ENCODE measurements around the gene AKT1.
A peak's percentile ranks its signal among the peaks of the same experiment; 100 is the strongest.
"Not testable (repeated sequence)": the region's sequence is repeated elsewhere in the genome, so short reads cannot be mapped to it uniquely, and the experiment has no call there.

AKT1 gene

DNA sequence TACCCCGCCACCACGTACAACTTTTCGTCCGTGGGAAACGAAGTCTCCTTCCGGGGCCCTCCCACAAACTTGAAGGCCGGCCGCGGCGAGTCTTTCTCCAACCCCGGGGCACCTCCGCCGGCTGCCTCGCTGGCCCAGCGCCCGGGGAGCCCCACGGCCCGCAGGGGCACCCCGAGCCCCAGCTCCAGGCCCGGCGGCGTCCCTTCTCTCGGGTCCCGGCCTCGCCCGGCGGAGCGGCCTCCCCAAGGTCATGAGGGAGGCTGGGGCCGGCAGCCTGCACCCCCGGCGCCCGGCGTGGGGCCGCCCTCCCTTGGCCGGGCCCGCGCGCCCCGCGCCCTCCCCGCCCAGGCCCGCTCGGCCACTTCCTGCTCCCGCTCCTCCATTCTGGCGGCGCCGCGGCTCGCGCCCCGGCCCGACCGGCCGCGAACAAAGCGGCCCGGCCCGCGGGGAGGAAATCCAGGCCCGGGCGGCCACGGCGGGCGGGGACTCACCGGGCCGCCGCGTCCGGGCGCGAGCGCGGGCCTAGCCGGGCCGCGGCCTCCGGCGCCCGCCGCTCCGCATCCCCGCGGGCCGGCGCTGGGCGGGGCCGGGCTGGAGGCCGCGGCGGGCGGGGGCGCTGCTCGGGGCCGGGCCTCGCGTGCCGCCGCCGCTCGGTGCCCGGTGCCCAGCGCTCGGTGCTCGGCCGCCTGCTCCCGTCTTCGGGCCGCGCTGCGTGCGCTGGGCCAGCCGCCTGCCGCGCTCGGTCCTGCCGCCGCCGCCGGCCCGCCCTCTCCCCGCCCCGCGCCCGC lies at the start of gene AKT1:
TSS of gene AKT1 (minus strand) at position 756 of the 788 bp plus-strand sequence. CDS start 3,105 bp downstream, outside the sequence.
- DNase-seq = no peak

DNA sequence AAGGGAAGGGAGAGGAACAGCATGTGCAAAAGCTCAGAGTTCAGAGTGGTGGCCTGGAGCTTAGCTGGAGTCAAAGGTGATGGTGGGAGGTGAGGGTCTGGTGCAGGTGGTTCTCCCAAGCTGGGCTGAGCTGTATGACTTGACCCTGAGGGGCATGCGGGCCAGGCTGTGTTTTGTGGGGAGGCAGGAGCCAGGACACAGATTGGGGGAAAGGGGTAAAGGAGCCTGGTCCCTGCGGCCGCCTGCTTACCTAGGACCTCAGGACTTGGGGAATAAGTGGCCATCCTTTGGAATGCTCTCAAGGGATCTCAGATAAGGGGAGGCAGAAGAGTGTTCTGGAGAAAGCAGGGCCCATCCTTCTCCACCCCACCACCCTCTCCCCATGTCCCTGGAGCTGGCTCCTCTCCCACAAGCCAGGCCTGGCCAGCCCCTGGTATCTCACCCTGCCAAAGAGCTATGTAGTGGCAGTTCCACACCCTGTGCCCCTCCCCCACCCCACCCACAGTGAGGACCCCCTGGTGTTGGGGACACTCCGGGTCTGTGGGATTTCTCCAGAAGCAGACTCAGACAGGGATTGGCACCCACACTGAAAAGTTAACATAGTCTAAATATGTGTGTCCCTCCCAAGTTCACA lies 49.6 kb upstream of the AKT1 start:
- no peak for DNase-seq

DNA sequence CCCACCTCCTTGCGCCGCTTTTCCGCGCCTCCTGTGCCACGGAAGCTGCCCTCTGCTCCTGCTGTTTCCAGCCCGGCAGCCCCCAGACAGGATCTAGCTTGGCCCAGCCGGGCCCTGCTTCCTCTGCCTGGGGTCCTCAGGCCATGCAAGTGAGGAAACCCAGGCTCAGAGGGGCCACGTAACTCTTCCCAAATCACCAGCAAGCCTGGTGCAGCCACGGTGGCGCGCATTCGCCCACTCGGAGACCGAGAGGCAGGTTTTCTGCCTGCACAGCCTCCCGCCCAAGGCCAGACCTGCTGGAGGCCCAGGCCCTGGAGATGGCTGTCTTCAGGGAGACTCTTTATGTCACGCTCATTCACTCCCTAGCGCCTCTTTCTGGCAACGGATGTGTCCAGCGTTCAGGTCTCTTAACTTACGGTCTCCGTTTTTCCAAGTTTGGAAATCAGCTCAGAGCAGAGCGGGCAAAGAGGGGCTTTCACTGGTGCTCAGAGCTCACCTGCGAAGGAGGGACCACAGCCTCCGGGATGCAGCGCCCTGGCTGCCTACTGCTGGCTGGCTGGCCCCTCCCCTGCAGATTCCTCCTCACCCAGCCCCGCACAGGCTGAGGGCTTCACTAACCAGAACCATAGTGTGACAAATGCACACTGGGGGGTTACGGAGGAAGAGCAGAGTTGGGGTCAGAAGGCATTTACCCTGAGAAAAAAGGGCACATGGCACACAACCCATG lies 48.9 kb upstream of the AKT1 start:
- DNase-seq = no peak

DNA sequence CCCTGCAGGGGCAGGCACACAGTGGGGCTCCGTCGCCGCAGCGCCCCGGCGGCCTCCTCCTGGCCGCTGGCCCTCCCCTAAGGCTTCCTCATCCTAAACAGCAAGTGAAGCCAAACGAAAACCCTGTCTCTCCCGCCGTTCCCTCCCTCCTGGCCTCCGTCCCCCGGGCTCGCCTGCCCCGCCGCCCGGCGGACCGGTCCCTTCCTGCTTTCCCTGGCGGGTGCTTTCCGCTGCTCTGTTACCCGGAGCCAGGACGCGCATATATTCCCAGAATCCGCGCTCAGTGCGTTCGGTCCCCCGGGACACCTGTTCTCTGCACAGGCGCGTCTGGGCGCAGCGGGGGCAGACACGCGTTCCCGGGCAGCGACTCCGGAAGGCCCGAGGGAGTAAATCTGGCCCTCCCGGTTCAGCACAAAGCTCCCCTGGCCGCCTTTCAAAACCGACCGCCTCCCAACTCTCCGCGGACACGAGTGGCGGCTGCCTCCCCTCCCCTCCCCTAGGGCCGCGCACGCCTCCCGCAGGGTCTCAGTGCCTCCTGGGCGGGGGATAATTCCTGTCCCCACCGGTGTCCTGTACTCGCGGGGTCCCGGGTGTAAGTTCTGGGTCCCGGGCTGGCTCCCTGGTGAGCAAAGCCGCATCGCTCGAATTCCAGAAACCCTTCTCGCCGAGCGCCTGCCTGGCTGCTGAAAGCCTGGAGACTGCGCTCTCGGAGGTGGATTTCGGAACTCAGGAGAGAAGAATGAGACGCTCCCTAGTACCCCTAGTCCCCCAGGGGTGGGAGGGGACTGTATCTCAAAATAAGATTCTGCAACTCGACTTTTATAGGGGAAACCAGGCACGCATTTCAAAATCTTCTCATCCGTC lies 48.1 kb upstream of the AKT1 start:
- DNase-seq = no peak

DNA sequence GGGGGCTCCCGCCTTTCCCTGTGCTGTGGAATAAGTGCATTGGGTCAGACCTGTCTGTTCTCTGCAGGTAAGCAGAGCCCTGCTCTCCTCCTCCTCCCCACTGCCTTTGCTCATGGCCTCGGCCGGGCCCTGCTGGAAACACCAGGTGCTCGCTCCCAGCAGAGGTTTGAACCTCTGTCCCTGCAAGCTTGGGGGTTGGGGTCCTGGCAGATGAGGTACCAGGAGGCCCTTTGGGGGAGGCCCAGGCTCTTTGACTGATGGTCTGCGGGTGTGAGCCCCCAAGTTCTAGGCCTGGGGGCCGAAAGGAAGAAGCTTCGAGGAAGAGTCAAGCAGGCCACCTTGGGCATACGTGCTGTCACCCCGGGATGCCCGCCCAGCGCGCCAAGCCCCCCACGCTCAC lies 47.5 kb upstream of the AKT1 start:
- no peak for DNase-seq

DNA sequence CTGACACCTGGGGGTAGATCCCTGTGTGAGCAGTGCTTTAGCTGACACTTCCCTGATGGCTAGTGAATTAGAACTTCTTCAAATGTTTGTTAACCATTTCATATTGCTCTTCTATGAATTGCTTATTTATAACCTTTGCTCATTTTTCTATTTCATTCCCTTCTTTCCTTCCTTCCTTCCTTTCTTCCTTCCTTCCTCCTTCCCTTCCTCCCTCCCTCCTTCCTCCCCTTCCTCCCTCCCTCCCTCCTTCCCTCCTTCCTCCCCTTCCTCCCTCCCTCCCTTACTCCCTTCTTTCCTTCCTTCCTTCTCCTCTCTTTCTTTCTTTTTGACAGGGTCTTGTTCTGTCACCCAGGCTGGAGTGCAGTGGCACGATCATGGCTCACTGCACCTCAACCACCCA lies 46.2 kb upstream of the AKT1 start:
- no peak for DNase-seq

DNA sequence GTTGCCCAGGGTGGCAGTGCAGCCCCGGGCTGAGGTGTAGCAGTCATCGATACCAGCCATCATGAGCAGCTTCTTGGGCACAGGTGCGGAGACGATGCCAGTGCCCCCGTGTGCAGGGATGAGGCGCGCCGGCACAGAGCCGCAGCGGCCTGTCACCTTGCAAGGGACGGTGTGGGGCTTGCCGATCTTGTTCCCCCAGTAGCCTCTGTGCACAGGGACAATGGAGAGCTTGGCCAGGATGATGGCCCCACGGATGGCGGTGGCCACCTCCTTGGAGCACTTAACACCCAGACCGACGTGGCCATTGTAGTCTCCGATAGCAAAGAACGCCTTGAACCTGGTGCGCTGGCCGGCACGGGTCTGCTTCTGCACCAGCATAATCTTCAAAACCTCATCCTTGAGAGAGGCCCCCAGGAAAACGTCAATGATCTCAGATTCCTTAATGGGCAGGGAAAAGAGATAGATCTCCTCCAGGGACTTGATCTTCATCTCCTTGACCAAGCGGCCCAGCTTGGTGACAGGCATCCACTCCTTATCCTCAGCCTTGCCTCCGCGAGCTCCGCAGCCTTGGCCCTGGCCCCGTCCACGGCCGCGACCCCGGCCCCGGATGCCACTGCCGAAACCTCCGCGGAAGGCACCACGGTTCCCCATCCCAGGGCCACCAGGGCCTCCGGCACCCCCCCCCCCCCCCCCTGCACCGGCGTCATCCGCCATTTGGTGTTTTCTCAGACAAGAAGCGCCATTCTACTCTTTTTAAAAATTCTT lies 40.8 kb upstream of the AKT1 start:
- DNase-seq = not testable (repeated sequence)

DNA sequence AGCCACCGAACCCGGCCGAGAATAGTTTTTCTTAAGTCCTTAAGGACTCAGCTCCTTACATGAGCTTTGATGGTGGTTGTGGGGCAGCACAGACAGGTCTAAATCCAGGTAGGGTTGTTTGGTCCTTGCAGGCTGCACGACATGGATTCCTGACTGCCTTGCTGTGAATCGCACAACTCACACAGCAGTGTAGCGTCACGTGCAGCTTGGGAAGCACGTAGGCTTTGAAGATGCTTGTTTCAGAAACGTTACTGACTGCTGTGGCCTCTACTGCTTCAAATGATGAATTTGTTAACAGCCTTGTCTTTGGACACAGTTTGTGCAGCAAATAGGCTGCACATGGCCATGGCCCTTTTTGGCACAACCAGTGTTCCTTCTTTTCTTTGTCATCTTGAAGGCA lies 35.2 kb upstream of the AKT1 start:
- no peak for DNase-seq

DNA sequence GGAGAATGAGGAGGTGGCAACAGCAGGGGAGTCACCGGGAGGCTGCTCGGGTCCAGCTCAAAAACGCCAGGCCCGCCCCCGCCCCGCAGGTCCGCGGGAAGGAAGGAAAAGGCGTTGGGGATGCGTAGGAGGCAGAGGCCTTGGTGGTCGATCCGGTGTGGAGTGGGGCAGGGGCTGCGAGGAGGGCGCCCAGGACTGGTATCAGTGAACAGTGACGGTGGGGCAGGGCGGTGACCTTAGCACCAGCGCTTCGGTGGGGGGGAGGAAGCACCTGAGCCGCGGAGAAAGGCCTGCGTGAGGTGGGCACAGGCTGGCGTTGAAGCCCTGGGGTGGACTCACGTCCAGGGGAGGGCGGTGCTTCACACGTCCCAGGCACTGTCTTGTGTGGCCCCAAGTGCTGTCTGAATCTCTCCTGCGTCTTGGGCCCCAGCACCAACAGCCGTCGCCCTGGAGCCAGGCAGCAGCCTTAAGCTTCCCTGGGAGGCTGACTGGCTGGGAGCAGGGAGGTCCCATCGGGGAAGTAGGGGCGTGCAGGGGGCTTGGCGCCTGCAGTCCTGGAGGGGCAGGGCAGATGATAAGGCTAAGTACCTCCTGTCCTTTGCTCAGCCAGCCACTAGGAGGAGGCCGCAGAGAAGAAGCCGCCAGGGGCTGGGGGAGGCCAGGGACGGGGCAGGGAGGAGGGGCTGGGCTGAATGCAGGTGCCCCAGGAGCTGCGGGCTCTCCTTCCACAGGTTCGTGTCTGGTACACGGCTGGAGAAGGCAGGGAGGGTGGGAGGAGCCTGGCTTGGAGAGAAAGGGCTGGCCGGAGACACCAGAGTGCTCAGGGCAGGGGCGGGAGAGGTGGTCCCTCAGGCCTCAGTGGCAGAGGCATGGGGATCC lies 31.9 kb upstream of the AKT1 start:
- no peak for DNase-seq

DNA sequence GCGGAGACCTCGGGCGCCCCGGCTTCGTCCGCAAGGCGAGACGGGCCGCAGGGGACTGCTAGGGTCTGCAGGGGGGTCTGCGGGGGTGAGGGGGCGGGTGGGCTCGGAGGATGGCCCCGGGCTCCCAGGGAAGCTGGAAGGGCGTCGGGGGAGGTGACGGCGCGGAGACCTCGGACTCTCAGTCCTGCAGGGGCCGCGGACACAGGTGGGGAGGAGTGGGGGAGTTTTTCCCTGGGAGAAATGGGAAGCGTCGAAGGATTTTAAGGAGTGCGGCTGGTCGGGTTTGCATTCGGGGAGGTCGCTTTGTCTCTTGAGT lies 31.3 kb upstream of the AKT1 start:
- DNase-seq = no peak

DNA sequence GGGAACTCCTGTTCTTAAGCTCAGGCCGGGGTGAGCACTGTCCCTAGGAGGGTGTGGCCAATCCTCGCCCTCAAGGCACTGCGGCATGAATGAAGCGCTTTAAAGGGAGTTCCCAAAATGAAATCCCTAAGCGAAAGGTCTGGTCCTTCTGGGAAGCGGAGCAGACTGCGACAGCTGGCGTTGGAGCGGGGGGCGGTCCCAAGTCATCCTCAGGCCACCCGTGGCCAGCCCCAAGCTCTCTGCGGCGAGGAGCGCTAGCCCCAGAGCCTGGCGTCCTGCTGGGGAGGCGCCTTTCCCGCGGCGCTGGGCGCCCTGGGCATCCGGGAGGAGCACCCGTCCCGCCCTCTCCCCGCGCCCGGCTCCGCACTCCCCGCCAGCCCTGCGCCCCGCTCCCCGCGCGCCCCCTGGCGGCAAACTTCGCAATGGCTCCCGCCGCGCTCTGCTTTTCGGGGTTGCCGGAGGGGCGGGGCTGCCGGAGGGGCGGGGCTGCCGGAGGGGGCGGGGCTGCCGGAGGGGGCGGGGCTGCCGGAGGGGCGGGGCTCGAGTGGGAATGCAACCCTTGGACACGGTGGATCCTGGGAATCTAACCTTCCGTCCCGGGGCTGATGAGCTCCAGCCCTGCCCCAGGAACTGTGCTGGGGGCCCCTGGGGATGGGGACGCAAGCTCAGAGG lies 30.8 kb upstream of the AKT1 start:
- peak; percentile 66 for DNase-seq

DNA sequence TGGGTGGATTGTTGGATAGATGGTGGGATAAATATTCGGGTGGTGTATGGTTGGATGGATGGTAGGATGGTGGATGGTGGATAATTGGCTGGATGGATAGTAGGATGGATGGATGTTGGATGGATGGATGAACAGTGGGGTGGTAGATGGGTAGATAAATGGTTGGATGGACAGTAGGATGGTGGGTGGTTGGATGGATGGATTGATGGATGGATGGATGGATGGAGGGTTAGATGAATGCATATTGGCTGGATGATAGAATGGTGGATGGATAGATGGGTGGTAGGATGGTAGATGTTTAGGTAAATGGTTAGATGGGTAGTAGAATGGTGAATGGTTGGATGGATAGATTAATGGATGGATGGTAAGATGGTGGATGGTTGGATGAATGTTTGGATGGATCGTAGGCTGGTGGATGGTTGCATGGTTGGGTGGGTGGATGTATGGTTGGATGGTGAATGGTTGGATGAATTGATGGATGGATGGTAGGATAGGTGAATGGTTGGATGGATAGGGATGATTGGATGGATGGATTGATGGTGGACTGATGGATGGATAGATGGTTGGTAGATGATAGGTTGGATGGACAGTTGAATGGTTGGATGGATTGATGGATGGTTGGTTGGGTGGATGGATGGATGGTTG lies 28.9 kb upstream of the AKT1 start:
- DNase-seq = no peak

DNA sequence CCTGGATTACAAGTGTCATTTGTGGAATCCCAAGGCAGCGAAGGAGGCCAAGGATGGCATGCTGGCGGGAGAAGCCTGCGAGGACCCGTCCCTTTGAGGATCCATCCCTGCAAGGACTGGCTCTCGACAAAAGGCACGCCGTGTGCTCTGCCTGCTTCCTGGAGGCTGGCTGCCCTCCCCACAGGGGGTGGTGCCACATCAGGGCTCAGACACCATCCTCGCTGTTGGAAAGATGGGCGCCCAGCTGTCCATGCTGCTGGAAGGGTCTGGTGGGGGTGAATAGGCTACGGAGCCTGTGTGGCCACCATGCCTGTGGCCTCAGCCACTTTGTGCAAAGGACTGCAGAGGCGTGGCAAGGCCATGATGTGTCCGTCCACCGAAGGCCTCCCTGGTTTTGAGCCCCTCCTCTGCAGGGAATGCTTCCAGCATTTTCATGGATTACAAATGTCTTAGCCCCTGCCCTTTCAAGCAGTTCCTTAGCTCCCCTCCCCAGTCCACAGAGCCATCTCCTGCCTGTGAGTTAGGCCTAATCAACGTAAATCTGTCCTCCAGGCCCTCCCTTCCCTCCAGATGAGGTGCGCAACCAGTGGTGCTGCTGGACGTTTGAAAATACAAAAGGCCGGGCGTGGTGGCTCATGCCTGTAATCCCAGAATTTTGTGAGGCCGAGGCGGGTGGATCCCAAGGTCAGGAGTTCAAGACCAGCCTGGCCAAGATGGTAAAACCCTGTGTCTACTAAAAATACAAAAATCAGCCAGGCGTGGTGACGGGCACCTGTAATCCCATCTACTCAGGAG lies 27.5 kb upstream of the AKT1 start:
- DNase-seq = no peak

DNA sequence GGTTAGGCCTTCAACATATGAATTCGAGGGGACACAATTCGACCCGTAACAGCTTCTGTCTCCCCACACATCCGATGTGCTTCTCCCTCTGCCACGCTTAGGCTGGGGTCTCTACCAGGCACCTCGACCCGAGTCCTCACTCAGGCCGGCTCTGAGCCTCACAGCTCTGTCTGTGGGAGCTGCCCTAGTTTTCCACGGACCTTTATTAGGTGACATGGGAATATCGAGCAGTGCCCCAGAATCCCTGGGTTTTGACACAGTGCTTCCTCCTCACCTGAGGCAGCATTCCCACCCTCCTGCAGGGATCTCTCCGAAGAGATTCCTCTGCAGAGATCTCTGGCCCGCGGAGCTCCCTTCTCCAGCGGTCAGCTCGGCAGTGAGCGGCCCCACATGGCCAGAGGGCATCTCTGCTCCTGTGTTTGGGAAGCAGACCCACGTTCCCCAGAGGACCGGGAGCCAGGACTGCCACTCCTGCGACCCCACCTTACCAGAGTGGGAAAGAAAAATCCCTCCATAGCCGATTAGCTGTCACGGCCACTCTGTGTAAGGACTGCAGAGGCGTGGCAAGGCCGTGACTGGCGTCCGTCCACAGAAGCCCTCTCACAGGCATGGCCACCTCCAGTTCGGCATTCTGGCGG lies 26.5 kb upstream of the AKT1 start:
- no peak for DNase-seq

DNA sequence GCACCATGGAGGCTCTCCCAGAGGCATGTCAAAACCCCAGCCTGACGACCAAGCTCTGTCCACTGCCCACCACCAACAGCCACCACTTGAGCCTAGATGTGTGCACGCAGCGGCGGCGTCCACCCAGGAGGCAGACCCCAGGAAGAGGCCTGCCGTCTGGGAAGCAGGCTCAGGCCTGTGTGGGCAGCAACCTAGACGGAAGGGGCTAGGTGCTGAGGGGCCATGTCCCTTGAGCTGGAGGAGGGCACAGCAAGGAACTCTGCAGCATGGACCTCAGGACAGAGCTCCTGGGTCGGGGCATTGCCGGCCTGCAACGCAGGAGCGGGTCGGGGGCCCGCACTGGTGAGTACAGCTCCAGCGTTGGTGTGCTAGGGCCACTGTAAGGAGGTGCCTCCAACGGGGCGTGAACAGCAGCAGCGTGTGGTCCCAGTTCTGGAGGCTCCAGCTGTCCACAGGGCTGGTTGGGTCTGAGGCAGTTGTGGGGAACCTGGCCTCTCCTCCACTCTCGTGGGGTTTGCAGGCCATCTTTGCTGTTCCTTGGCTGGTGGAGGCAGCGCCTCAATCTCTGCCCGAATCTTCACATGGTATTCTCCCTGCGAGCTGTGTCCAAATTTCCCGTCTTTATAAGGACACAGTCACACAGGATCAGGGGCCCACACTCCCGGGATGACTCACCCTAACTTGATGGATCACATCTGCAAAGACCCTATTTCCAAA lies 25.8 kb upstream of the AKT1 start:
- no peak for DNase-seq

DNA sequence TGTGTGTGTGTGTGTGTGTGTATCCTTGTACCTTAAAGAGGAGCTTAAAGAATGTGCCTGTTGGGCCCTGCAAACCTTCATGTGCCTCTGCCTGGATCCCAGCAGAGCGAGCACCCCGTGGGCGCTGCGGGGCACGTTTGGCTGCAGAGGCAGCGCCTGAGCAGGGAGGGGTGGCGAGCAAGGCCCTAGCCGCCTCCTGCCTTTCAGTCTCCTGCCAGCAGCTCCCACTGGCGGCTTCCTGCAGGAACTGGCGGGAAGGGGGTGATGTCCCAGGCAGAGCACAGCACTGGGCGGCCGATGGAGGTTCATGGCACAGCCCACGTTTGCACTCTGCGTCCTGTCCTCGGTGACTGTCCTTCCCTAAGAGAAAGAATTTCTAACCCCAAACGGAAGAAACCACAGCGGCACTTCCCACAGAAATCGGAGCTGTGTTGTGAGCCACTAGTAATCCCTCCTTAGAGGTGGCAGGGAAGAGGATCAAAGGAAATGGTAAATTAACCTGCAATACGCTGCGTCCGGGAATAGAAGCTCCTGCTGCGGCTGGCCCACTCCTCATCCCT lies 25.2 kb upstream of the AKT1 start:
- no peak for DNase-seq

DNA sequence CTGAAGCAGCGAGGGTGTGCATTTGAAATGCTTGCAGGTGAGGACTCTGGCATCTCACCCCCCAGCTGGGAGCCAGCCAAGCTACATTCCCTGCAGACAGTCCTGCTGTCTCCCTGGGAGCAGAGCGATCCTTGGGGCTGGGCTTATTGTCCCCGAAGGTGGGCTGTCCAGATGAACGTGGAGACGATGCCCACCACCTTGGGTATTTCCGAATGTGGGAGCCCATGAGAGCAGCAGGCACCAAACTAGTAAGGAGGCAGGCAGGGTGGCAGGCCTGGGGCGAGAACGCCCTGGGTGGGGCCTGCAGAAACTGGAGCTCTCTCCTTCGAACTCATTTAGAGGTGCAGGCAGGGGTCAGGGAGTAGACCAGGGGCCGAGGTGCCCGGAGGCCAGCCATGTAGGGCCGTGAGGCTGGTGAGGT lies 23.8 kb upstream of the AKT1 start:
- no peak for DNase-seq

DNA sequence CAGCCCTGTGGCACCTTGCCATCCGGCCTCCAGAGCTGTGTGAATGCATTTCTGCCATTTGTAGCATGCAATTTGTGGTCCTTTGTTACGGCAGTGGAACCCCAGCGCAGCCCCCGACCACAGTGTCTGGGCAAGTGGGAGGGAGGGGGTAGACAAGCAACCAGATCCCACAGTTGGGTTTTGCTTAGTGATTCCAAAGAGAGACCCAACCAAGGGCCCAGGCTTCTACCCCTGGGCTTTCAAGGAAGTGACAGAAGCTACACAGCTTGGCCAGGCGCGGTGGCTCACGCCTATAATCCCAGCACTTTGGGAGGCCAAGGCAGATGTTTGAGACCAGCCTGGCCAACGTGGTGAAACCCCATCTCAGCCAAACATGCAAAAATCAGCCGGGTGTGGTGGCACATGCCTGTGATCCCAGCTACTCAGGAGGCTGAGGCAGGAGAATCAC lies 23.2 kb upstream of the AKT1 start:
- DNase-seq = no peak
